ENCODE data around the gene PODNL1.

PODNL1 gene

DNA sequence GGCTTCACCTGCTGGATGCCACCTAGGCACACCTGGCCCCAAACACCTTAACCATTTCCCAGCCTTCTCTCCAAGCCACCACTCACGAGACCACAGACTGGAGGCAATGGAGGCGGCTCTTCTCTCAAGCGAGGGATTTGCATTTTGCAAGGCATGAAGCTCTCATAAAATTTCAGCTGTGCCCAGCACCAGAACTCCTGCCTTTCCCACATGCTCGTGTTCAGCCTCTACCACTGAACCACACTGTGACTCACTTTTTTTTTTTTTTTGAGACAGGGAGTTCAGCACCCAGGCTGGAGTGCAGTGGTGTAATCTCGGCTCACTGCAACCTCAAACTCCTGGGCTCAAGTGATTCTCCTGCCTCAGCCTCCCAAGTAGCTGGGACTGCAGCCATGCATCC lies 50.7 kb downstream of the PODNL1 start:
- DNase-seq, result no peak

DNA sequence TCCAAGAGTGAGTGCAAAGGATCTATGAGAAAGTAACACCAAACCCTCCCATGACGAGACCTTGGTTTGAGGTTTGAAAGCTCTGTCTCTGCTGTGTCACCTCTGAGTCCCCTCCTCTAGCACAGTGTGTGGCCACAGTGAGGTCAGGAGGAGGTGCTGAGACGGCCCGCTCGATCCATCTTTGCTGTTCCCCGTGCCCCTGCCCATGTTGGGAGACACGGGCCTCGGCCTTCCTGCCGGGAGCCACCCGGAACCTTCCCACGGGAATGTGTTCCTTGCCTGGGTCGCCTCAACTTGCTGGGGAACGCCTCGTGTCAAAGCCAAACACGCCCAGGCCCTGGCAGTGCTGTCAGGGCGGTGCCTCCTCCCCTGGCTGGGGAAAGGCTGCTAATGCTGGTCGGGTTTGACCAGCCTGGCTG lies 51.2 kb downstream of the PODNL1 start:
- no peak for DNase-seq

DNA sequence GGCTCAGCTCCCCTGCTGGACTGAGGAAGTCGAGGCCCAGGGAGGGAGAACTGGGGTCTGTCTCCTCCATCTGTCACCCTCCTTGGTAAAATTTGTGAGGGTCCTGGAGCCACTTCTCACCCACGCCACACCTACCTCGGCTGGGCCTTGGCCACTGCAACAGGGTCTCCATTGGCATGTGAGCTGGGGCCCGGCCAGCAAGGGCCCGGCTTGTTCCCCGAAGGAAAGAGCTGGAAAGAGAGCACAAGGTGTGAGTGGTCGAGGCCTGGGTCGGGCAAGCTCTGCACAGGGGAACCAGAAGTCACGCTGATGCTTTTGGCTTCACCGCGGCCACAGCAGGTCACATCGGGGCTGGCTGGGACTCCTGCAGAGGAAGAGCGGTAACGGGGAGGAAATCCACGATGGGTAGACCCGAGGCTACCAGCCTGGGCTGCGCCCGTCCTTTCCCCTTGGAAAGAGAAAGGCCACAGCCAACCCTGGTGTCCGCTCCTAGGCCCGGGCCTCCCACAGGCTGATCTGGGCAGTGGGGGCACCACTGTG lies 52.3 kb downstream of the PODNL1 start:
- no peak for DNase-seq

DNA sequence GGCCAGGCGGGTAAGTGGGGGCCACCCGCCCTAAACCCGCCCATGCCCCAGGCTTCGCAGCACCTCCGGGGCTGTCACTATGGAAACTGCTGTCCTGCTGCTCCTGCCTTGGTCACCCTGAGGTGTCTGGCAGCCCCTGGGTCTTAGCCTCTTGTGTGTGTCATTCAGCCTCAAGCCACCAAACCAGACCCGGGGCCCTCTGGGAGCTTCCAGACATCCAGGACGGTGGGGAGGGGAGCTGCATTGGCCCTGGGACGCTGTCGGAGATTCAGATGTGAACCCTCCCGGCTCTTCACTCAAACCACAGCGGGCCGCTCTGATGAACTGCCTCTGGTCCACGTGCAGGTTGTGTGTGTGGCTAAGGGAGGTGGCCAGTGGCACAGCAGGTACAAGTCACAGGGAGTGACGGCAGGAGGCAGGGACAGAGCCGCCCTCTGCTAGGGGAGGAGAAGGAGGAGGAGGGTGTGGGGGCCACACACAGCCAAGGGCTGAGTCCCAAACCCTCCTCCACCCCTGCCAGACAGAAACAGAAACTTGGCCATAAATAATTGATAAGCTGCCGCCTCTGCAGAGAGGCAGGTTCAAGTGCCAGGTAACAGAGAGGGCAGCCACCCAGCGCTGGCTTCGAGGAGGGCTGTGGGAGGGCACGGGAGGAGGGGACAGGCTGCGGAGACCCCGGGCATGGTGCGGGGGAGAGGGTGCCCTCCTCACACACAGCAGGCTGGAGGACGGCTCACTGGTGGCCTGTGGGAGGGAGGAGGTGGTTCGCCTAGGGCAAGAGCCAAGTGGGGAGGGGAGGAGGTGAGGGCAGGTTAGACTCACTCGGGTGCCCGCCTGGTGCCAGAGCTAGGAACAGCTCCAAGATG lies 53.3 kb downstream of the PODNL1 start:
- DNase-seq, result no peak

DNA sequence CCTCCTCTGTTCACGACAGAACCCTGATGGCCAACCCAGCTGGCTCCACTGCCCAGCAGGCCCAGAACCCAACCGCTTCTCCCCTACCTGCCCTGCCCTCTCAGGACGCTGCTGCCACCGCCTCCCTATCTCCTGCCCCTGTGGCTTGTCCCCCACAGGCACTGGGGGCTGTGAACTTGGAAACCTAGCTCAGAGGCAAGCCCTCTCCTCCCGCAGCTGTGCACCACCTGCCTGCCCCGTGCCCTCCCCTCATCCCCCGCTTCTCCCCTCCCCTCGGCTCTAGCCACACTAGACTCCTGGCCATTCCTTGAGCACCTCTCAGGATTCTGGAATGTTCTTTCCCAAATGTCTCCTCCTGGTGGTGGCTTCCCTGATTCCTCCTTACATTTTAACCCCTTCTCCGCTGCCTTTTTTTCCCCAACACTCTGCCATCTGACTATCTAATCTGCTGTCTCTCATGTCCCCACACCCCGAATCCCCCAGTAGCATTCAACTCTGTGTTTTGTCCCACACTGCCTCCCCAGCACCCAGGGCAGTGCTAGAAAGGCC lies 54.6 kb downstream of the PODNL1 start:
- DNase-seq, result no peak

DNA sequence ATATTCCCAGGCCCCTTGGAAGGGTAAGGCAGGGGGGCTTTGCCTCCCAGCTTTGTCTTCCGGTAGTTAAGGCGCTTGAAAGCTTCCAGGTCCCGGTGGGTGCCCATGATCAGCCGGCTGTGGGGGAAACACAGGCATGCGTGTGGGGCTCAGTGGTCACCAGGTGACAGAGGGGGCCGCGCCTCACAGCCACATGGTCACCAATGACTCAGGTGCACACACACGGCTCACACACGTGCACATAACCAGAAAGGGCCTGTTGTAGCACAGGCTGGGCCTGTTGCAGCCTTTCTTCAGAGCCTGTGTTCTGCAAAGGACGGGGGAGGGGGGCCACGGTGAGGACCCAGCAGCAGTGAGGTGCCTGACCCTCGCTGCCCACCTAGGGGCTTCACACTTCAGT lies 55.4 kb downstream of the PODNL1 start:
- no peak for DNase-seq

DNA sequence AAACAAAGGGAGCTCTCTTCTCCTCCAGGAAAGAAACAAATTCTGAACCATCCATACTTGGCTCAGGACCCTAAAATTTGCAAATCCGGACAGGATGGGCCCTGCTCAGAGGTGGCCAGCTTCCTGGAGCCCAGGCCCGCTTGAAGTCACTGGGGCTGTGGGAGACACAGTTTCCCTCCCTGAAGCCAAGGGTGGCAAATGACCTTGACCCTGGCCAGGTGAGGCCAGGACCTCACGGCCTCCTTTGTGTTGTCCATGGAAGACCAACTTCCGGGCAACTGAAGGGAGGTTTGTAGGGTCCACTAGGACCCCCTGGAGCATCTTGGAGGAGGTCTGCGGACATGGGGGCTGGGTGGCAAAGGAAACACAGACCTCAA lies 55.8 kb downstream of the PODNL1 start:
- no peak for DNase-seq

DNA sequence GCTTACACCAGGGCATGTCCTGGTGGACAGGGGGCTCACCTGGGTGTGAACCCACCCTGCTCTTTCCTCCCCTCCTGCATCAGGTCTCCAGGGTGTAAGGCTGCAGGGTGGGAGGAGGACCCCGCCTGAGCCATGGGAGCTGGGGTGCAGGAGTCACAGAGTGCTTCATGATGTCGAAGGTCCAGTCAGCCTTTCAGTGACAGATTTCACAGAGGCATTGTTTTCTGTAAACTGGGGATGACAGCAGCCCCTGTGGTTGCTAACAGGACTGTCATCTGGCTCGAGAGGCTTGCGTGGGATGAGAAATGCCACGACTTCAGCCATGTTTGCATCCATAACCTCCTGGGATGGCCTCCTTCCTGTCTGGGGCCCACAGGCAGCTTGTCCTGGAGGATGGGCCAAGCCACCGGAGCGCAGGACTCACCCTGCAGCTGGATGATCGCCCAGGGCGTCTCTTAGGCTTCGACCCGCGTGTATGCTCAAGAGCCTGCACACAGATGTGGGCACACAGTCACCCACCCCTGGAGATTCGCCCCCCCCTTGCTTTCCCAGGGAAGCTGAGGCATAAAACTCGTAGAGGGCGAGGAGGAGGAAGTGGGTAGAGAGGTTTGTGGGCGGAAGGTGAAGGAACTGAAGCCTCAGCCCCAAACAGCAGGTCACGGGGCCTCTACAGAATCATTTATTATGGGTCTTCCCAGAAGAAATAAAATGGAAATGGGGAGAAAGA lies 56.4 kb downstream of the PODNL1 start:
- no peak for DNase-seq

DNA sequence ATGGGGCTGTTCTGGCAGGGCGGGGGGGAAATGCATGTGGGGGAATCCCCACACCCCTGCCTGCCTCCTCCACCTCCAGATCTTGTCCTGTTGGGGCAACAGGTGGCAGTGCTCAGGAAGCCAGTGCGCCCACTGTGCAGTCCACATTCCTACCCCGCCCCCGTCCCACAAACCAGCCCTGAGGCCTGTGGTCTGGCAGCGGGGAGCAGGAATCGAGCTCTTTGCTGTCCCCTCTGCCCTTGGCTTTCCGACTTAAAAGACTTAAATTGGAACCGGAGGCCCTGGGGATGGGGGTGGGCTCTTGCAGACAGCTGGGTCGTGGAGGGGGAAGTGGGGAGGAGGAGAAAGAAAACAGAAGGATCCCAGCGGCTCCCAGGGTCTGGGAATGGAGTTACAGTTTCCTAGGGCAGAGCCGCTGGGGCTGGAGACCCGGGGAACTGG lies 56.9 kb downstream of the PODNL1 start:
- no peak for DNase-seq

Measured in NCI-H1930 (cell line).